ENCODE results near the gene CCDC69.

CCDC69 gene

DNA sequence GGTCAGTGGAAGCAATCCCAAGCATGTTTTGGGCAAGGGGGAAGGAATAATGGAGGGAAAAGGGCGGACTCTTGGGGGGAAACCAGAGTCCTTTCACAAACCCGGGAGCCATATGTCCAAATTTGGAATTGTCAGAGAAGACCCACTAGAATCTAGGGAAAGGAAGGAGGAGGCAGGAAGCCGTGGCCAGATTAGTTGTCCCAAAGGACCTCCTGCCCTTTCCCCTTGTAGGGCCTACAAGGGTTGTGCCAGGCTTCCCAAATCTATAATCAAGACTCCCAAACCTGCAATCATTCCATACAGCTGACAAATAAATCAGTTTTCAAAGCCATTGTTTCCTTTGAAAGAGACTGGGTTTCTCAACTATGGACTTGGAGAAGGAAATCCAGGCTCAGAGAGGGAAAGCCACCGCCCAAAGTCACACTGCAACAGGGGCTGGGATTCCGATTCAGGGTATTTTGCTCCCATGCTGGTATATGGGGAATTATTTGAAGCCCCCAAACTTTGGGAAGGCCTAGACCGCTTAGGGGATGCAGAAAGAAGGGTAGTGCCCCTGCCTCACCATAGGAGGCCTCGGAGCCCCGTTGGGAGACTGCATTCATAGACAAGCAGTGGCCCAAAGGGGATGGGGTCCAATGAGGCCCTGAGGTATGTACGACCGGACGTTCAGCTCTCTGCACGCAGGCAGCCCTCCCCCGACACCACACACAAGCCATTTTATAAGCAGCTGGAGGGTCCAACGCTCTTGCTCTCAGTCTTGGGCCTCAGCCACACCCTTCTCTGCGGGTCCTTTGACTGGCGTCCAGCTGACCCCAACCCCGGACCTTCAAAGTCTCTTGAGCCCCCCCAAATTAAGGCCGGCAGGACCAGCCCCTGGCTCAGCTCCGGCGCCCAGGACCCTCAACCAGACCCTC lies 67.1 kb downstream of the CCDC69 start:
- peak overlapping the region; percentile 89 for H3K4me3 ChIP-seq (ENCODE audit: low read length)
- peak; percentile 28 for DNase-seq (ENCODE audit: low read depth)
- TF ChIP-seq CTCF (conservative IDR thresholded peaks at IDR 0.05; ENCODE audit: low read length) = peak; percentile 35

DNA sequence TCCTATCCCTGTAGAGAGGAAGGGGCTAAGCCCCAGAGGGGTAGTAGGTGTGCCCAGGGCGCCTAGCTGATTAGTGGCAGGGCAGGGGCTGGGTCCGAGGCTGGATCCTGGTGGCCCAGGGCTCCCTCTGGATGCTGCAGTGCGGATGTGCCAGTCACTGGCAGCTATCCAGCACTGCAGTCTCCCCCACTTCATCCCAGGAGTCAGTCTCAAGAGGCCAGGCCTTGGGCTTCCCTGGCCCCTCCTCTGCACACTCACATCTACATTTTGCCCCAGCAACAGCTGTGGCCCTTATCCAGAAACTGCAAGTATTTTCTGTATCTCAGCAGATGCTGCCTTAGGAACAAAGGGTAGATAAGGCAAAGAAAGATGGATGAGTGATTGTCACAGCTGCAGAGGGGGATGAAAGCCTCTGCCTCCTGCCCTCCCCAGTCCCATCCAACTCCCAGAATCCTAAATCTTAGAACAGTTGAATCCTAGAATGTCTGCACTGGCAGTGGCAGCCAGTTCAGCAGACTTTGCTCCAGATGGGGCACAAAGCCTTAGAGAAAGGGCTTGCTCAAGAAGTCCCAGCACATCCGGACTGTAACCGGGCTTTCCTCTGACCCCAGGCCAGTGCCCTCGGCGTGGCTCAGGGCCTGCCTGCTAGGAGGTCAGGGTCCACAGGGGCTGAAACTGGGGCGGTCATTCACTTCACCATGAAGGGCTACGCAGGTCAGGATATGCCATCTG lies 68.0 kb downstream of the CCDC69 start:
- peak overlapping the region; percentile 89 for H3K4me3 ChIP-seq (ENCODE audit: low read length)
- DNase-seq (ENCODE audit: low read depth) = peak; percentile 54

GRCh38 chr5:151154931-151155774 lies 68.7 kb downstream of the CCDC69 start:
- H3K4me3 ChIP-seq (ENCODE audit: low read length) = peak overlapping the region; percentile 89
- TF ChIP-seq CTCF (conservative IDR thresholded peaks at IDR 0.05; ENCODE audit: low read length) = no peak
- DNase-seq (ENCODE audit: low read depth) = peak; percentile 42

More for the DNA sequence above, 68.0 kb downstream of the CCDC69 start:
- no peak; the same call in 1 of the 2 replicates for TF ChIP-seq CTCF (conservative IDR thresholded peaks at IDR 0.05; ENCODE audit: low read length)

GRCh38 chr5:151153766-151154272 lies 70.1 kb downstream of the CCDC69 start:
- H3K4me3 ChIP-seq (ENCODE audit: low read length) = no peak overlapping the region
- DNase-seq (ENCODE audit: low read depth) = no peak
- TF ChIP-seq CTCF (conservative IDR thresholded peaks at IDR 0.05; ENCODE audit: low read length) = no peak

- no peak for TF ChIP-seq CTCF (conservative IDR thresholded peaks at IDR 0.05; ENCODE audit: low read length)
- H3K4me3 ChIP-seq (ENCODE audit: low read length) = no peak overlapping the region
- no peak for DNase-seq (ENCODE audit: low read depth)
Measured at GRCh38 chr5:151153300-151153699, 70.6 kb downstream of the CCDC69 start.

GRCh38 chr5:151151793-151152192 lies 72.1 kb downstream of the CCDC69 start:
- DNase-seq (ENCODE audit: low read depth) = peak; percentile 90
- H3K4me3 ChIP-seq (ENCODE audit: low read length) = no peak overlapping the region
- TF ChIP-seq CTCF (conservative IDR thresholded peaks at IDR 0.05; ENCODE audit: low read length) = no peak
